B cell (primary cell): ENCODE results near the gene PAAF1.

Experiments
- EZH2 ChIP-seq: IDR thresholded peaks from 2 replicates; pipeline ENCODE4 v1.6.1; 2012; ENCODE audit warnings: borderline replicate concordance, low read depth, mild to moderate bottlenecking, moderate library complexity, low read length; ENCODE audit not compliant: insufficient read depth, poor library complexity, severe bottlenecking
- TF ChIP-seq, protein P1 (sequence below): fragments of 200-600 bp; IDR thresholded peaks from one replicate; pipeline ENCODE4 v1.8.0; 2022; ENCODE audit warnings: antibody characterized with exemption, mild to moderate bottlenecking

DNA sequence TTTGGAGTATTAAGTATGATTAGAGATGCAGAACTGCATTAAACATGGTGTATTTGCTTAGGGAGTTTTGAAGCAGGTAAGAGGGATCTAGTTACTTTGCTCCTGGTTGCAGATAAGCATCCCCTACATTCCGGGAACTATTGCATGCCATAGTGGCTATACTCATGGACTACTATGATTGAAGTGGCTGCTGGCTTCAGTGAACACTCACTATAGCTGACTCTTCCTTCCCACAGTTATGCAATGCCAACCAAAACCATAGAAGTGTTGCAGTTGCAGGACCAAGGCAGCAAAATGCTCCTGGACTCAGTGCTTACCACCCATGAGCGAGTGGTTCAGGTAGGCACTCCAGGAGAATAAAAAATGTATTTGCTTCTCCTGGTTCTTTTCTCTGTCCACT is 17.1 kb upstream of the PAAF1 start:
- TF ChIP-seq, protein P1, sequence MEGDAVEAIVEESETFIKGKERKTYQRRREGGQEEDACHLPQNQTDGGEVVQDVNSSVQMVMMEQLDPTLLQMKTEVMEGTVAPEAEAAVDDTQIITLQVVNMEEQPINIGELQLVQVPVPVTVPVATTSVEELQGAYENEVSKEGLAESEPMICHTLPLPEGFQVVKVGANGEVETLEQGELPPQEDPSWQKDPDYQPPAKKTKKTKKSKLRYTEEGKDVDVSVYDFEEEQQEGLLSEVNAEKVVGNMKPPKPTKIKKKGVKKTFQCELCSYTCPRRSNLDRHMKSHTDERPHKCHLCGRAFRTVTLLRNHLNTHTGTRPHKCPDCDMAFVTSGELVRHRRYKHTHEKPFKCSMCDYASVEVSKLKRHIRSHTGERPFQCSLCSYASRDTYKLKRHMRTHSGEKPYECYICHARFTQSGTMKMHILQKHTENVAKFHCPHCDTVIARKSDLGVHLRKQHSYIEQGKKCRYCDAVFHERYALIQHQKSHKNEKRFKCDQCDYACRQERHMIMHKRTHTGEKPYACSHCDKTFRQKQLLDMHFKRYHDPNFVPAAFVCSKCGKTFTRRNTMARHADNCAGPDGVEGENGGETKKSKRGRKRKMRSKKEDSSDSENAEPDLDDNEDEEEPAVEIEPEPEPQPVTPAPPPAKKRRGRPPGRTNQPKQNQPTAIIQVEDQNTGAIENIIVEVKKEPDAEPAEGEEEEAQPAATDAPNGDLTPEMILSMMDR, result no peak
- TF ChIP-seq EZH2, result no peak
